Heart left ventricle (tissue), 16 donors: ENCODE measurements around the gene POU3F1. TPM values are rescaled to one million over a fixed set of nuclear protein-coding genes. Genes with fewer than 3 reads are reported as not detected.

Experiments used
- ATAC-seq, 4 donors: fragments of 200-7000 bp; cut with Tn5 transposase; one replicate each; pipeline ENCODE4 v1.9.1; 2020 to 2022; ENCODE audit warnings: moderate library complexity in 4 of 4, mild to moderate bottlenecking in 3 of 4, moderate number of reproducible peaks in 1 of 4
- DNase-seq, 5 donors: peaks; one replicate each; pipeline ENCODE4 v3.0.0-alpha.2; 2020
- H3K27ac ChIP-seq, 12 donors: fragments of 200-600 bp; sonication (generic) in 4 of 12; one replicate each; pipeline versions ENCODE4 v1.5.0 to v1.8.0; 2016 to 2022; ENCODE audit warnings: mild to moderate bottlenecking in 2 of 12
- H3K27me3 ChIP-seq, 9 donors: fragments of 200-600 bp; sonication (generic) in 2 of 9; one replicate each; pipeline versions ENCODE4 v1.5.1 to v1.8.0; 2016 to 2022; ENCODE audit warnings: mild to moderate bottlenecking in 3 of 9
- H3K36me3 ChIP-seq, 9 donors: fragments of 200-600 bp; sonication (generic) in 2 of 9; one replicate each; pipeline versions ENCODE4 v1.5.0 to v1.8.0; 2018 to 2022; ENCODE audit warnings: mild to moderate bottlenecking in 2 of 9
- H3K4me1 ChIP-seq, 12 donors: fragments of 200-600 bp; sonication (generic) in 4 of 12; one replicate each; pipeline versions ENCODE4 v1.5.0 to v1.8.0; 2016 to 2022; ENCODE audit warnings: mild to moderate bottlenecking in 3 of 12
- H3K4me3 ChIP-seq, 12 donors: fragments of 200-600 bp; sonication (generic) in 4 of 12; one replicate each; pipeline versions ENCODE4 v1.5.0 to v1.8.0; 2017 to 2022; ENCODE audit warnings: mild to moderate bottlenecking in 9 of 12, moderate library complexity in 4 of 12
- H3K9me3 ChIP-seq, 12 donors: fragments of 200-600 bp; sonication (generic) in 4 of 12; one replicate each; pipeline versions ENCODE4 v1.5.0 to v1.8.0; 2016 to 2022; ENCODE audit warnings: mild to moderate bottlenecking in 1 of 12
- POLR2A ChIP-seq, 2 donors: fragments of 450-650 bp; IDR thresholded peaks; one replicate each; pipeline ENCODE4 v1.6.1; 2017; ENCODE audit warnings: antibody characterized with exemption in 2 of 2, mild to moderate bottlenecking in 2 of 2, moderate library complexity in 2 of 2
- WGBS, 4 donors: extraction: QIAGEN DNeasy Blood & Tissue Kit in 2 of 4; methylation state at CpG; one replicate each; pipeline versions ENCODE4 v1.1.5 to v1.1.7; 2013 to 2018; 5-methylcytosine and 5-hydroxymethylcytosine counted together
- intact Hi-C, 10 donors: fragments of 100-400 bp; cut with DNase I; formaldehyde crosslinking; loops; one replicate each; pipeline versions ENCODE4 v1.11.1 to v1.14.2; 2022
- polyA plus RNA-seq, 2 donors: library from polyadenylated mRNA; stranded (reverse); fragments of 200-250 nt; gene quantifications; one replicate each; pipeline ENCODE4 v1.2.3, GENCODE V29; 2013
- total RNA-seq, 9 donors: library from RNA; depleted of rRNA in 2 of 9; stranded (reverse); fragments of >200 nt in 2 of 9; fragmentation: NEBNext Ultra II Directional in 3 of 9; extraction: Animal tissue kit (Norgen Biotek cat#: 25700) in 3 of 9; gene quantifications; one replicate each; pipeline versions ENCODE4 v1.1.0 to v1.2.4, GENCODE V29; 2016 to 2023
- TF ChIP-seq, protein P1 (sequence below), 12 donors: fragments of 200-600 bp; sonication (generic) in 4 of 12; IDR thresholded peaks; one replicate each; pipeline versions ENCODE4 v1.5.0 to v1.8.0; 2018 to 2022; ENCODE audit warnings: antibody characterized with exemption in 12 of 12, mild to moderate bottlenecking in 5 of 12
- donor health status: ischemic (EF 13 %, LVEDD 7.1; RV severe dilation, severe dysfunction).
- donor health status: healthy with polysubstance abuse.
- donor health status: DM: no; HTN: yes; CAD: no.
- donor health status: DM: no; HTN: no; CAD: no.
- donor health status: ischemic (EF 25% LVEDD 6.9; RV normal size, moderate dysfunction).
- donor health status: ischemic (EF 25% LVEDD 5.7; RV mildly dilated, moderate dysfunction).
- donor health status: healthy.
- donor health status: DM: yes; HTN: yes; CAD: no.
- donor health status: ischemic (EF 35%, LVEDD 5.7; RV mildly dilated, moderate dysfunction).
- donor health status: nonischemic (EF 11% LVEDD 7.7; RV severe dilation, severe dysfunction).
- donor health status: DM: yes; HTN: yes; CAD: no.
- donor health status: PGD.
- donor health status: ischemic (EF 29% LVEDD 5.4; RV normal size, mild dysfunction).
- donor health status: nonischemic (EF 23%, LVEDD 6.1; RV moderate dilation, normal function).

POU3F1 gene
- total and polyA plus RNA-seq, 11 donors, result 0.17 to 0.18 TPM; not detected in 9

DNA sequence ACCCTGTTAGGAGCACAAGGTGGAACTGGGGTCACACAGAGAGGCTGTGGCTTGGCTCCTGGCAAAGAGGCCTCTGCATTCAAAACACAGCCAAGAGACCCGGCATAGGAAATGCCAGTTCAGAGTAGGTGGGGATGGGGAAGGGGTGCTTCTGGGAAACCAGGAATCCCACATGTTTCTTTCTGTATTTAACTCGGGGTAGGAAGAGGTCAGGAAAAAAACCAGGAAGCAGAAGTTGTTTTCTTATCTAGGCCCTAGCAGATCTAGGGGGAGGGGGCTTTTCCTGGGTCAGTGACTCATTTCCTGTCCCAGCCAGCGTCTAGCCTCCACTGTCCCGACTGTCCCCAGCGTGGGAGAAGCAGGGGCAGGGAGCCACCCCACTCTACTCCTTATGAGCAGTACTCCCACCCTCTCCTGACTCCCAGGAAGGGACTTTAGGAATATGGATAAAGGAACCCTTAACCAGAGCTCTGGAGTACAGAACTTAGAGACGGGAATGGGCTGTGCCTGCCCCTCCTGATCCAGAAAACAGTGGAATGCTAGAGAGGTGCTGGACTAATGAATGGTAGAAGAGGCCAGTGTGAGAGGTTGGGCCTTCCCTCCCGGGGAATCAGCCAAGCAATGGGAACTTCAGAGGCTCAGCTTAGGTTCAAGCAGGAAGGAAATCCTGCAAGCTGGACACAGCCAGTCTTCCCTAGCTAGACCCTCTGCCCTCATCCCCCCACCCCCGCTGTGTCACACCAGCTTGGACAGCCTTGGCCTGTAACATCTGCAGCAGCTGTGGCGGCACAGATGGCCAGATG lies 47.0 kb downstream of the POU3F1 start:
- intact Hi-C loops, result loop anchor here in 1 of 10 donors (10.0 kb wide), 1 partner anchor 835 kb away; no protein-coding TSS in a partner anchor
- peak overlapping the region in 8 of 12 donors; percentile 12 to 38 (median 25) for H3K4me3 ChIP-seq
- peaks cover 0 to 23% (median 17%) of the 10 kb centered on the region in 9 donors for H3K36me3 ChIP-seq
- H3K27ac ChIP-seq, result peak overlapping the region; percentile 64 to 97 (median 92)
- H3K9me3 ChIP-seq, result no peaks in the 10 kb centered on the region
- DNase-seq, result peak; percentile 76 to 84 (median 78)
- 26 to 38% (median 32%) methylated on average over 9 of the region's 9 CpGs for WGBS, 4 donors
- peaks cover 0 to 3% (median 0%) of the 10 kb centered on the region in 9 donors for H3K27me3 ChIP-seq
- peak; percentile 17 to 72 (median 48) for ATAC-seq
- peaks cover 14 to 96% (median 75%) of the 10 kb centered on the region in 12 donors for H3K4me1 ChIP-seq
- TF ChIP-seq POLR2A (IDR thresholded peaks at IDR 0.05), result no peak
- TF ChIP-seq, protein P1, sequence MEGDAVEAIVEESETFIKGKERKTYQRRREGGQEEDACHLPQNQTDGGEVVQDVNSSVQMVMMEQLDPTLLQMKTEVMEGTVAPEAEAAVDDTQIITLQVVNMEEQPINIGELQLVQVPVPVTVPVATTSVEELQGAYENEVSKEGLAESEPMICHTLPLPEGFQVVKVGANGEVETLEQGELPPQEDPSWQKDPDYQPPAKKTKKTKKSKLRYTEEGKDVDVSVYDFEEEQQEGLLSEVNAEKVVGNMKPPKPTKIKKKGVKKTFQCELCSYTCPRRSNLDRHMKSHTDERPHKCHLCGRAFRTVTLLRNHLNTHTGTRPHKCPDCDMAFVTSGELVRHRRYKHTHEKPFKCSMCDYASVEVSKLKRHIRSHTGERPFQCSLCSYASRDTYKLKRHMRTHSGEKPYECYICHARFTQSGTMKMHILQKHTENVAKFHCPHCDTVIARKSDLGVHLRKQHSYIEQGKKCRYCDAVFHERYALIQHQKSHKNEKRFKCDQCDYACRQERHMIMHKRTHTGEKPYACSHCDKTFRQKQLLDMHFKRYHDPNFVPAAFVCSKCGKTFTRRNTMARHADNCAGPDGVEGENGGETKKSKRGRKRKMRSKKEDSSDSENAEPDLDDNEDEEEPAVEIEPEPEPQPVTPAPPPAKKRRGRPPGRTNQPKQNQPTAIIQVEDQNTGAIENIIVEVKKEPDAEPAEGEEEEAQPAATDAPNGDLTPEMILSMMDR (IDR thresholded peaks at IDR 0.05), result no peak

DNA sequence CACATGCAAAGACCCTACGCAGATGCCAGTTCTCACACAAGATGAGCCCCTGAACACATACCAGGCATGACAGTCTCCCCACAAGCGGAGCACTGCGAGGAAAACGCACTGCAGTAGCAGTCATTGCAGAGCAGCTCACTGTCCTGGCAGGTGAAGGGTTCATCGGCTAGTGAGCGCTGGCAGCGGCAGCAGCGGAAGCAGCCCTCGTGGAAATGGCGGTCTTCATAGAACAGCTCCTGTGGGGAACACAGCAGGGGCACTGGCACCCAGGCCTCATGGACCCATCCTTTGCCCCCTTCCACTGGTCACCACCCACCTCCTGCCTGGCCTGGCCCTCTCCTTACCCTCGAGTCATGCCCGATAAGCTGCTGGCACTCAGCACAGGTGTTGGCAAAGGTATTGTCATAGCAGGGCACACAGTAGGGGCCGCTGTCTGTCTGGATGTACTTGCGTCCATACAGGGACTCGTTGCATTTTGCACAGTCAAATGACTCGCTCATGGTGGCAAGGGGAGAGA lies 47.6 kb downstream of the POU3F1 start:
- intact Hi-C loops, result loop anchor here in 1 of 10 donors (10.0 kb wide), 1 partner anchor 836 kb away; no protein-coding TSS in a partner anchor
- Histone ChIP-seq H3K4me1 (peaks cover 14 to 93% (median 72%) of the 10 kb centered on the region in 12 donors), H3K36me3 (peaks cover 0 to 23% (median 17%) of the 10 kb centered on the region in 9 donors), H3K4me3 (peak overlapping the region in 5 of 12 donors; percentile 13 to 38 (median 31)), H3K27ac (peak overlapping the region; percentile 64 to 97 (median 92)), H3K9me3 (no peaks in the 10 kb centered on the region), H3K27me3 (peaks cover 0 to 3% (median 0%) of the 10 kb centered on the region in 9 donors)
- TF ChIP-seq POLR2A (IDR thresholded peaks at IDR 0.05), result no peak
- TF ChIP-seq, protein P1 (IDR thresholded peaks at IDR 0.05), result no peak
- DNase-seq (peak in 1 of 5 donors; percentile 54), ATAC-seq (no peak)
- WGBS, 4 donors, result 60 to 82% (median 66%) methylated on average over 12 to 16 of the region's 16 CpGs

DNA sequence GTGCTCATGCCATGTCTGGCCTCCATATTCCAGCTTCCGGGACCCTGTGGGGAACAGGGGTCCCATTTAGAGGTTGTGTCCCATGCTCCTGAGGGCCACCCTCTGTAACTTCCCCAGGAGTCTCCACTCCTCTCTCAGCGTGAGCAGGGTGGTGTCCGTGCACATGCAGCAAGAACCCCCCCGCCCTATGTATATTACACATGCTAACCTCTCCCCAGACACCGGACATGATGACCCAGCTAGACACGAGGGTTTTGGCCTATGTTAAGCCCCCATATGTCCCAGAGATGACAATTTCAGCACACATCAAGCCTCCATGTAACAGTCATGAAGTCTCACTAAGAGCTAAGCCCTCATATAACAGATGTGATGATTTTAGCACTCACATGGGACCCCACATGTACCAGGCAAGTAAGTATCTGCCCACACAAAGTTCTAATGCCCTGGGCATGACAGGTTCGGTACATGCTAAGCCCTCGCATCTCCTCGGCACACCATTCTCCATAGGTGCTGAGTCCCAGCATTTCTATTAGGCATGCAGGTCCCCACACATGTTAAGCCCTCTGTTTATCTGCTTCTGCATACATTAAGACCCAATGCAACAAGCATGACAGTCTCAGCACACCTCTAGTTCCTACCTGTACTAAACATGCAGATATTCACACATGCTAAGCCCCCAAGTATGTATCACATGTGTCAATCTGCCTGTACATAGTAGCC lies 48.3 kb downstream of the POU3F1 start:
- ATAC-seq, result no peak
- intact Hi-C loops, result loop anchor here in 1 of 10 donors (10.0 kb wide), 1 partner anchor 837 kb away; no protein-coding TSS in a partner anchor
- peak overlapping the region in 1 of 12 donors; percentile 11 for H3K4me3 ChIP-seq
- 82 to 89% (median 87%) methylated on average over 9 of the region's 9 CpGs for WGBS, 4 donors
- no peaks in the 10 kb centered on the region for H3K9me3 ChIP-seq
- TF ChIP-seq, protein P1 (IDR thresholded peaks at IDR 0.05), result no peak
- TF ChIP-seq POLR2A (IDR thresholded peaks at IDR 0.05), result no peak
- peaks cover 14 to 86% (median 66%) of the 10 kb centered on the region in 12 donors for H3K4me1 ChIP-seq
- H3K36me3 ChIP-seq, result peaks cover 0 to 23% (median 17%) of the 10 kb centered on the region in 9 donors
- H3K27me3 ChIP-seq, result peaks cover 0 to 3% (median 0%) of the 10 kb centered on the region in 9 donors
- peak overlapping the region in 11 of 12 donors; percentile 64 to 97 (median 94) for H3K27ac ChIP-seq
- peak in 1 of 5 donors; percentile 39 for DNase-seq
